Suprapubic skin (tissue), 4 donors: ENCODE measurements around the gene PIK3R4.

Experiments used
- CTCF ChIP-seq, 2 donors: fragments of 200-600 bp in 1 of 2; fragments of 450-650 bp in 1 of 2; sonication (generic) in 1 of 2; IDR thresholded peaks; one replicate each; pipeline ENCODE4 v1.5.1; 2016 to 2019; ENCODE audit warnings: antibody characterized with exemption in 2 of 2, mild to moderate bottlenecking in 1 of 2, moderate library complexity in 1 of 2
- EP300 ChIP-seq: sonication (generic); formaldehyde crosslinking; IDR thresholded peaks from one replicate; pipeline ENCODE4 v1.6.1; 2017; ENCODE audit warnings: antibody characterized with exemption
- POLR2A ChIP-seq, 2 donors: fragments of 450-650 bp; IDR thresholded peaks; one replicate each; pipeline ENCODE4 v1.6.1; 2017; ENCODE audit warnings: antibody characterized with exemption in 2 of 2, mild to moderate bottlenecking in 2 of 2, moderate library complexity in 2 of 2
- POLR2AphosphoS5 ChIP-seq, 3 donors: sonication (generic); formaldehyde crosslinking; IDR thresholded peaks; one replicate each; pipeline ENCODE4 v1.6.1; 2017; ENCODE audit warnings: antibody characterized with exemption in 3 of 3

- TF ChIP-seq CTCF (IDR thresholded peaks at IDR 0.05): no peak
- TF ChIP-seq POLR2A (IDR thresholded peaks at IDR 0.05): no peak
- no peak for TF ChIP-seq EP300
- TF ChIP-seq POLR2AphosphoS5 (IDR thresholded peaks at IDR 0.05): no peak
Observed at GRCh38 chr3:130792246-130792645, 45.6 kb upstream of the PIK3R4 start.
